ENCODE data around the gene PAX4.

PAX4 gene

GRCh38 chr7:127628445-127628844 lies 10.5 kb upstream of the PAX4 start:
- no peak for DNase-seq

GRCh38 chr7:127625331-127625730 lies 7.4 kb upstream of the PAX4 start:
- no peak for DNase-seq

GRCh38 chr7:127620406-127621233 lies 2.7 kb upstream of the PAX4 start:
- DNase-seq: no peak

GRCh38 chr7:127619681-127620405 lies 1.9 kb upstream of the PAX4 start:
- DNase-seq: no peak

DNA sequence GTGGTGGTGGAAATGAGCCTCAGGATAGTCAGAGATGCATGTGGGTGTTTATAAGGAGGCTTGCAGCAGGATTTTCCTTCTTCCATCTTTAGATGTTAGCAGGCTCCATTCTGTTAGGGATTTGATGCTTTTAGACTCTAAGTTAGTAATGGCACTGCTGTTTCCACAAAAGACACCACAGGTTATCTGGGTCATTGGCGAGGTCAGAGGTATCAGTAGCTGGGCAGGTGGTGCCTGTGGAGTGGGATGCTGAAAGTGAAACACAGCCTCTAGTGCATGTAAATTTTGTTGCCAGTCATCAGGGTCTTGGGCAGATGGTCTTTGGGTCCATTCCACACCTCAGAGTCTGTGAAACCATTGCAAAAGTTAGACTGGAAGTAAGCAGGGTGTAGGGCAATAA lies 833 bp upstream of the PAX4 start:
- DNase-seq: no peak

GRCh38 chr7:127616724-127617123 lies 1.2 kb downstream of the PAX4 start:
- DNase-seq: no peak

GRCh38 chr7:127612263-127612662 lies 5.7 kb downstream of the PAX4 start:
- no peak for DNase-seq

- DNase-seq: no peak
Observed at GRCh38 chr7:127609297-127609696, 8.6 kb downstream of the PAX4 start.

GRCh38 chr7:127608446-127608845 lies 9.5 kb downstream of the PAX4 start:
- DNase-seq: no peak

GRCh38 chr7:127600885-127601284 lies 17.1 kb downstream of the PAX4 start:
- no peak for DNase-seq

DNA sequence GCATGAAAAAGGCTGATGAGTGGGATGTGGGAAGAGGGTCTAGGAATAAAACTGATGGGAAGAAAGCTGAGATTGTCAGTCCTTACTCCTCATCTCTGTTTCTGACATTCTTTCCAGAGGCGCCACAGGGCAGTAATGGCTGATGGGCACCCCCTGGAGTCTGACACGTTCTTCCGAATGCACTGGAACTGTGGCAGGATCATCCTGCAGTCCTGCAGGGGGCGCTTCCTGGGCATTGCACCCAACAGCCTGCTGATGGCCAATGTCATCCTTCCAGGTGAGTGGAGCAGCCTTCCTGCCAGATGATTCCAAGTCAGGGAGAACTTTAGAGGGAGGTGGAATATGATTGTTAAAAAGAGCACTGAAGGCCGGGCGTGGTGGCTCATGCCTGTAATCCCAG lies 19.6 kb downstream of the PAX4 start:
- no peak for DNase-seq

GRCh38 chr7:127595737-127596136 lies 22.2 kb downstream of the PAX4 start:
- DNase-seq: no peak

GRCh38 chr7:127594490-127594889 lies 23.5 kb downstream of the PAX4 start:
- DNase-seq: no peak

DNA sequence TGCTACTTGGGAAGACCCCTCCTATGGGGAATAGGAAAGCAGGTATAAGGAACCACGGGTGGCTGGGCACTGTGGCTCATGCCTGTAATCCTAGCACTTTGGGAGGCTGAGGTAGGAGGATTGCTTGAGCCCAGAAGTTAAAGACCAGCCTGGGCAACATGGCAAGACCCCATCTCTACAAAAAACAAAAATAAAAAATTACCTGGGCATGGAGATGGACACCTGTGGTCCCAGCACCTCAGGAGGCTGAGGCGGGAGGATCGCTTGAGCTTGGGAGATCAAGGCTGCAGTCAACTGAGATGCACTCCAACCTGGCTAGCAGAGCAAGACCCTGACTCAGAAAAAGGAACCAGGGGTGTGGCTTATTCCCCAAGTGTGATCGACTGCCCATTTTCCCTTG lies 25.4 kb downstream of the PAX4 start:
- DNase-seq: no peak

DNA sequence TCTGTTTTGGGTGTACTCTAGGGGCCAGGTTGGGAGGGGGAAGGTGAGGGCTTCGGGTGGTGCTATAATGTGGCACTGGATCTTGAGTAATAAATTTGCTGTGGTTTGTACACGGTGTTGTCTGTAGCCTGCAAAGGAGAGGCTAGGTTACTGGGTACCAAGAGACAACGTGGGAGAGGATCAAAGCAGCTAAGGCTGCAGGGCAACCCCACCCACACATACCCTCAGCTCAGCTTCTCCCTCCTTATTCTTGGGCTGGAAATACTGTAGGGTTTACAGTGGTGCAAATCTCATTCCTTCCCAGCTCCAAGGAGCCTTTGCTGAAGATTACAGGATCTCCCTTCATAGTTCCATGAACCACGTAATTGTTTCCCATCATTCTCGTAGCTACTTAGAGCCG lies 26.4 kb downstream of the PAX4 start:
- DNase-seq: no peak

DNA sequence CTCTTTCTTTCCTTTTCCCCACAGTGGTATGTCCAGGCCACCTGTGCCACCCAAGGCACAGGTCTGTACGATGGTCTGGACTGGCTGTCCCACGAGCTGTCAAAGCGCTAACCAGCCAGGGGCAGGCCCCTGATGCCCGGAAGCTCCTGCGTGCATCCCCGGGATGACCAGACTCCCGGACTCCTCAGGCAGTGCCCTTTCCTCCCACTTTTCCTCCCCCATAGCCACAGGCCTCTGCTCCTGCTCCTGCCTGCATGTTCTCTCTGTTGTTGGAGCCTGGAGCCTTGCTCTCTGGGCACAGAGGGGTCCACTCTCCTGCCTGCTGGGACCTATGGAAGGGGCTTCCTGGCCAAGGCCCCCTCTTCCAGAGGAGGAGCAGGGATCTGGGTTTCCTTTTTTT lies 26.8 kb downstream of the PAX4 start:
- no peak for DNase-seq

- no peak for DNase-seq
Observed at GRCh38 chr7:127589896-127590295, 28.0 kb downstream of the PAX4 start.

GRCh38 chr7:127588697-127589482 lies 29.1 kb downstream of the PAX4 start:
- peak; percentile 56 for DNase-seq

DNA sequence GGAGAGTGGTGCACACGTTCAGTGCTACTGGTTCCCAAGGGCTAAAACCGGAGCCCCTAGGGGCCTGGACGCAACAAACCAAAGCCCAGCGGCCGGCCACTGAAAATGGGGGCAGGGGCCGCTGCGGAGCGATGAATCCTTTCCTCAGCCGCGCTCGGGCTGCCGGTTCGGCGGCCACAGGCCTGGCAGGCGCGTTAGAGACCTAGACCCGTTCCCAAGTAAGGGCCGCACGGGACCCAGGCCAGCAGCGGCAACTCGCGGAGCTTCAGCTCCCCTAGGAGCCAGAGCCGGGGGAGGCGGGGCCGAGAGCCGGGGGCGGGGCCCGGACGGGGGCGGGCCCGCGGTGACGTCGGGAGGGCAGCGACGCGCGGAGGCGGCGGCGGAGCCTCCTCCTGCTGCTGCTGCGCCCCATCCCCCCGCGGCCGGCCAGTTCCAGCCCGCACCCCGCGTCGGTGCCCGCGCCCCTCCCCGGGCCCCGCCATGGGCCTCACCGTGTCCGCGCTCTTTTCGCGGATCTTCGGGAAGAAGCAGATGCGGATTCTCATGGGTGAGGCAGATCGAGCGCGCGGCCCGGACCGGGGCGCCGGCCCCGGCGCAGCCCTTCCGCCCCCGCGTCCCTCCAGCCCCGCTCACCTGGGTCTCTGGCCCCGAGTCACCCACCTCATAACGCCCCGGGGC lies 29.8 kb downstream of the PAX4 start, which contains the start of gene ARF5:
ARF5 (plus strand) TSS at position 393 of the 678 bp plus-strand sequence; CDS start at position 481, 88 bp downstream.
- peak; percentile 63 for DNase-seq

DNA sequence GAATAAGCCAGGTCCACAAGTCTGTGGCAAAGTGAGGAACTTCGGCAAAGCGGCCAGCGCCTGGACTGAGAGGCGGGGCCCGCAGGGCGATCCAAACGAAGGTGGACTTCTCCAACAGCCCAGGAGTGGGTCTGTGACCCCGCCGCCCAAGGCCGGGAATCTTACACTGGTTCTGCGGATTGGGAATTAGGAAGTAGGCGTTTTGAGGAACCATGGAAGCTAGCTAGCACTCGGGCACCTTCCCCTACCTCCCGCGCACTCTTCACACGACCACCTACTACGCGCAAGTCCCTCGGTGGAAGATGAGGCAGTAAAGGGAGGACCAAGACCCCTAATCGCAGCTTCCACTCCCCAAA lies 30.3 kb downstream of the PAX4 start:
- no peak for DNase-seq

DNA sequence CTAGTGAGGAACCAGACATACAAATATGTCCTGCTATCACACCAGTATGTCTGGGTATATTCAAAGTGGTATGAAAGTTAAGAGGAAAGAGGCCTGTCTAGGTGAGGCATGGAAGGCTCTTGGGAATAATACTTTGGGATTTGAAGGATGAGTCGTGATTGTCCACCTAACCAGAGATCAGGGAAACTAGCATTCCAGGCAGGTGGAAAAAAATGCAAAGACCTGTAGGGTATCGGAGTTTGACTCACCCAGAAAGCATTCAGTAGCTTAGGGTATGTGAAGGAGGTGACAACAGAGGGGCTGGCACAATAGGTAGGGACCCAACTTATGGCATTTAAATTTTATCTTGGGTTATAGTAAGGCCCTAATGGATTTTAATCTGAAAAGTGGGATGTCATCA lies 31.6 kb downstream of the PAX4 start:
- no peak for DNase-seq

GRCh38 chr7:127585044-127585953 lies 32.6 kb downstream of the PAX4 start, which contains the start of gene GCC1:
GCC1 (minus strand) TSS chr7:127585596; CDS start chr7:127585182, 414 bp downstream.
- peak; percentile 65 for DNase-seq
